ENCODE data around the gene ODAD3. TPM values are rescaled to one million over a fixed set of nuclear protein-coding genes. Genes with fewer than 3 reads are reported as not detected.
"Not testable (repeated sequence)": the region's sequence is repeated elsewhere in the genome, so short reads cannot be mapped to it uniquely, and the experiment has no call there.

The ODAD3 gene
- total RNA-seq, 1 donor: 0.43 TPM

DNA sequence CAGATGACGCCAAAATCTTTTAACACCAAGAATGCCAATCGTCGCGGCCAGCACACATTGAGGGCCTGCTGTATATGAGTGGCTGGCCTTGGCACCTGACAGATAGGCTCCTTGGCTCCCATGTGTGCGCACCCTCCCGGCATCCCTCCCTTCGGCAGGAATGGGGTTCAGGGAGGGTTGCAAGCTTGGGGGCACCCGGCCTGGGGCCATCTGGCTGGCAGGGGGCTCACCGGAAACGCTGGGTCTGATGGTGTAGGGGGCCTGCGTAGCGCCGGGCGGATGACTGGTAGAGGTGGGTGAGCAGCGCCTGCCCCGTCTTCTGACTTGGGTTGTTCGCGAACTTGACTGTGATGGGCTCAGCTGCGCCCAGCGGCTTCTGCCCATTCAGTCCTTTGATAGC lies 22.9 kb upstream of the ODAD3 start:
- TF ChIP-seq, protein P1, sequence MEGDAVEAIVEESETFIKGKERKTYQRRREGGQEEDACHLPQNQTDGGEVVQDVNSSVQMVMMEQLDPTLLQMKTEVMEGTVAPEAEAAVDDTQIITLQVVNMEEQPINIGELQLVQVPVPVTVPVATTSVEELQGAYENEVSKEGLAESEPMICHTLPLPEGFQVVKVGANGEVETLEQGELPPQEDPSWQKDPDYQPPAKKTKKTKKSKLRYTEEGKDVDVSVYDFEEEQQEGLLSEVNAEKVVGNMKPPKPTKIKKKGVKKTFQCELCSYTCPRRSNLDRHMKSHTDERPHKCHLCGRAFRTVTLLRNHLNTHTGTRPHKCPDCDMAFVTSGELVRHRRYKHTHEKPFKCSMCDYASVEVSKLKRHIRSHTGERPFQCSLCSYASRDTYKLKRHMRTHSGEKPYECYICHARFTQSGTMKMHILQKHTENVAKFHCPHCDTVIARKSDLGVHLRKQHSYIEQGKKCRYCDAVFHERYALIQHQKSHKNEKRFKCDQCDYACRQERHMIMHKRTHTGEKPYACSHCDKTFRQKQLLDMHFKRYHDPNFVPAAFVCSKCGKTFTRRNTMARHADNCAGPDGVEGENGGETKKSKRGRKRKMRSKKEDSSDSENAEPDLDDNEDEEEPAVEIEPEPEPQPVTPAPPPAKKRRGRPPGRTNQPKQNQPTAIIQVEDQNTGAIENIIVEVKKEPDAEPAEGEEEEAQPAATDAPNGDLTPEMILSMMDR (IDR thresholded peaks at IDR 0.05; ENCODE audit: insufficient read depth, low read depth, low read length): no peak
- no peak overlapping the region for H3K4me3 ChIP-seq (ENCODE audit: low read depth, low read length)
- DNase-seq (ENCODE audit: low read depth): no peak

DNA sequence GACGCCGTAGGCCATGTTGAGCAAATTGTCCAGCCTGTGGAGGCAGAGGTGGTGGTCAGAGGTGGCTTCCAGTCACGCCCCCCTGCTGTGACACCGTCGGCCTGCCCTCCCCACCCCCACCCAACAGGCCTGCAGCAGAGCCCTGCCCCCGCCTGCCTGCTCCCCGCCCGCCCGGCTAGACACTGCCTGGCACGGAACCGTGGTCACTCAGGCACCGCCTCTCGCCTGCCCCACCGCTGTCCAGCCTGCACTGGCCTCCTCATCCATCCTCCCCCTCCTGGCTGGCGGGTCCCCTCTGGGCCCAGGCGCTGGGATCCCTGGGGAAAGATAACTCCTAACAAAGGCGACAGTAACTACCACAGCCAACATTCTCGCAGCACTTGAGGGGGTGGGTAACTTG lies 22.2 kb upstream of the ODAD3 start:
- H3K4me3 ChIP-seq (ENCODE audit: low read depth, low read length): no peak overlapping the region
- no peak for DNase-seq (ENCODE audit: low read depth)
- TF ChIP-seq, protein P1 (IDR thresholded peaks at IDR 0.05; ENCODE audit: insufficient read depth, low read depth, low read length): no peak

DNA sequence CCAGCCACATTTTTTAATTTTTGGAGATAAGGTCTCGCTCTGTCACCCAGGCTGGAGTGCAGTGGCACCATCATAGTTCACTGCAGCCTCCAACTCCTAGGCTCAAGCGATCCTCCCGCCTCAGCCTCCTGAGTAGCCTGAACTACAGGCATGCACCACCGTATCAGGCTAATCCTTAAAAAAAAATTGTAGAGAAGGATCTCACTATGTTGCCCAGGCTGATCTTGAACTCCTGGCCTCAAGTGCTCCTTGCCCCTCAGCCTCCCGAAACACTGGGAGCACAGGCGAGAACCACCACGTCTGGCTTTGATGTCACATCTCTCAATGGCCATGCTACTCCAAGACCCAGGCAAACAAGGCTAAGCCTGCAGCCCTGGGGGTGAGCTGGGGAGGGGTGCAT lies 21.7 kb upstream of the ODAD3 start:
- no peak for DNase-seq (ENCODE audit: low read depth)
- TF ChIP-seq, protein P1 (IDR thresholded peaks at IDR 0.05; ENCODE audit: insufficient read depth, low read depth, low read length): no peak
- no peak overlapping the region for H3K4me3 ChIP-seq (ENCODE audit: low read depth, low read length)

DNA sequence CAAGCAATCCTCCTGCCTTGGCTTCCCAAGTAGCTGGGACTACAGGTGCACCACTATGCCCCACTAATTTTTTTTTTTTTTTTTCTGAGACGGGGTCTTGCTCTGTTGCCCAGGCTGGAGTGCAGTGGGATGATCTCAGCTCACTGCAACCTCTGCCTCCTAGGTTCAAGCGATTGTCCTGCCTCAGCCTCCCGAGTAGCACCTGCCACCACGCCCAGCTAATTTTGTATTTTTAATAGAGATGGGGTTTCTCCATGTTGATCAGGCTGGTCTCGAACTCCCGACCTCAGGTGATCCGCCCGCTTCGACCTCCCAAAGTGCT lies 20.3 kb upstream of the ODAD3 start:
- DNase-seq (ENCODE audit: low read depth); H3K4me3 ChIP-seq (ENCODE audit: low read depth, low read length): not testable (repeated sequence)

DNA sequence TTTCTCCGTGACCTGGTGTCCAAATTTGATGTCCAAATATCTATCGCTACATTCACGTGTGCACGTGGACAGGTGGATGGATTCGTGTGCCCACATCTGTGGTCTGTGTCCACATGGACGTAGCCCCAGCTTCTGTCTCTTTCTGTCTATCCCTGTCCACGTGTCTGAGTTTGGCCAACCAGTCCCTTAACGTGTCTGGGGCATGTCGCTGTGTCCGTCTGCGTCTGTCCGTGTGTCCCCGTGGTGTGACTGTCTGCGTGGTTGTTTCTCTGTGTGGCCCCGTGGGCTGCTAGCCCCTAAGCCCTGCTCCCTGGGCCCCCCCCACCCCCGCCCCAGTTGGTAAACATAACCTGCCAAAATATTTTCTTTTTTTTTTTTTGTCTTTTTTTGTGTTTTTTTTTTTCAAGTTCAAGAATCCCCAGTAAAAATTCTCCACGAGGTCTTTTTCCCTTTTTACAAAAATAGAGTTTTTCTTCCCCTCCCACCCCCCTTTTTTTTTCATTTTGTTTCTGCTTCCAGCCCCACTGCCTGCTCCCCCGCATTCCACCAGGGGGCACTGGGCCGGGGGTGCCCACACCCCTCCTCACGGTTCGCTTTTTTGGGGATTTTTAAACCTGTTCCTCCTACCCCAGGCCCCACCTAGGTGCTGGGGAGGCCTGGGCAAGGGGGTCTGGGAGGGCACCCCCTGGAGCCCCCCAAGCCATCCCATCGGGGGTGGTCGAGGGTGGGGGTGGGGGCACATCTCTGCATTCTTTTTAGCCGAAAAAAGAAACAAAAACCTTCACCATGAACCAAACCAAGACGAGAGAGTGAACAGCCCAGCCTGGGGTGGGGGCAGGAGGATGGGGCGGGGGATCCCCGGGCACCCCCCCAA lies 18.8 kb upstream of the ODAD3 start:
- DNase-seq (ENCODE audit: low read depth): no peak
- TF ChIP-seq, protein P1 (IDR thresholded peaks at IDR 0.05; ENCODE audit: insufficient read depth, low read depth, low read length): peak; percentile 47
- no peak overlapping the region for H3K4me3 ChIP-seq (ENCODE audit: low read depth, low read length)

DNA sequence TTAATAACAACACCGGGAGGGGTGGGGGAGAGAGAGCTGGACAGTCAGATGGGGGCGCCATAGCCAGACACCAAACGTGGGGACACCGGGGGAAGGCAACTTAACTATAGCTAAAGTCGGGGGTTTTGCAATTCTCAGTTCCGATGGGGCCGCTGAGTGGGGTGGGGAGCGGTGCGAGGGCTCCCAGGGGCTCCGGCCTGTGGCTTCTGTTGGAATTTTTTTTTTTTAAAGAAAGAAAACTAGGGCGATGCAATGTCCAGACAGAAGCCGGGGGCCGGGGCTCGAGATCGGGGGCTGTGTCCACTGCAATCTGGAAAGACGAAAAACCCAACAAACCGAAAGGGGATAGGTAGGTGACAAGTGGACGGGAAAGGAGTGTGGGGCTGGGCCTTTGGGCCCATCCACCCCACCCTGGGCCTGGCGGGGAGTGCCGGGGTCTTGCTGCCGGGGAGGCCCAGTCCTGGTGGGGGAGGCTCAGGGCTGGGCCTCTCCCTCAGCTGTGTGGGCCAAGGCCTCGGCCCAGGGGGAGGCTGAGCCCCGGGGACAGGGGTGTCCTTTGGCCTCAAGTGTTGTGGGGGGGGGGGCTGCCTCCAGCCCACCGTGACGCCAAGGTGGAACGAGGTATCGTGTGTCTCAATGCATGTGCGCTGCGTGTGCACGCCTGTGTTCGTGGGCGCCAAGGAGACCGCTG lies 17.8 kb upstream of the ODAD3 start:
- TF ChIP-seq, protein P1 (IDR thresholded peaks at IDR 0.05; ENCODE audit: insufficient read depth, low read depth, low read length): peak; percentile 19
- DNase-seq (ENCODE audit: low read depth): no peak
- H3K4me3 ChIP-seq (ENCODE audit: low read depth, low read length): no peak overlapping the region

DNA sequence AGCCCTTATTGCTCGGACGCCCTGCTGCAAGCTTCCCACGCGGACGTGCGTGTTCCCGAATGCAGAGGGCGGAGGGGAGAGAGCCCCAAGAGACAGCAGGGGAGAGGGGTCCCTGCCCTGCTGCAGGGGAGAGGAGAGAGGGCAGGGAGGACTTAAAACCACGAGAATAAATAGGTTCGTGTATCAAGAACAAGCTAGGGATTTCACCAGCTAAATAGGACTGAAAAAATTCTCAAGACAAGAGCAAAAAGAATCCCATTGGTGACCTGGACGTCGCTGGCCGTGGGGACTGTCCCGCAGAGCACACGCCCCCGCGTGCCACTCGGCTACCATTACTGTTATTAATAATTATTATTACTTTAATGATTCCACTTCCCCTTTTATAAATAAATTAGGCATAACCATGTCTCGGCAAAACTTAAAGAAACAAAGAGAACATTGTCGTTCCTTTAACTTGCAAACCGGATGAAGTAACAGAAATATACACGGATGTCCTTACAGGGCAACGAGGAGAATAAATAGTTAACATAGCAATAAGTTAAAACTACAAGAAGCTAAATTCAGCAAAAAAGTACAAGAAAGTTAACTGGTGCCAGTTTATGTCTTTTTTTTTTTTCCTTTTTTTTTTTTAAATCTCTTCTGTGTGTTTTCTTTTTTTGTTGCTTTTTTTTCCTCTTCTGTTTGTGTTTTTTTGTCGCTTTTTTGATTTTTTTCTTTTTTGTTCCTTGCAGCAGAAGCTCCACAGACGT lies 17.1 kb upstream of the ODAD3 start:
- TF ChIP-seq, protein P1 (IDR thresholded peaks at IDR 0.05; ENCODE audit: insufficient read depth, low read depth, low read length): no peak
- DNase-seq (ENCODE audit: low read depth): no peak
- H3K4me3 ChIP-seq (ENCODE audit: low read depth, low read length): no peak overlapping the region

Data from fibroblast of villous mesenchyme (primary cell).